ENCODE measurements around the gene ARHGEF25. TPM values are rescaled to one million over a fixed set of nuclear protein-coding genes. Genes with fewer than 3 reads are reported as not detected.
A peak's percentile ranks its signal among the peaks of the same experiment; 100 is the strongest.

ARHGEF25 gene
- total RNA-seq, 1 donor from 2014 or later = 28.7 TPM

DNA sequence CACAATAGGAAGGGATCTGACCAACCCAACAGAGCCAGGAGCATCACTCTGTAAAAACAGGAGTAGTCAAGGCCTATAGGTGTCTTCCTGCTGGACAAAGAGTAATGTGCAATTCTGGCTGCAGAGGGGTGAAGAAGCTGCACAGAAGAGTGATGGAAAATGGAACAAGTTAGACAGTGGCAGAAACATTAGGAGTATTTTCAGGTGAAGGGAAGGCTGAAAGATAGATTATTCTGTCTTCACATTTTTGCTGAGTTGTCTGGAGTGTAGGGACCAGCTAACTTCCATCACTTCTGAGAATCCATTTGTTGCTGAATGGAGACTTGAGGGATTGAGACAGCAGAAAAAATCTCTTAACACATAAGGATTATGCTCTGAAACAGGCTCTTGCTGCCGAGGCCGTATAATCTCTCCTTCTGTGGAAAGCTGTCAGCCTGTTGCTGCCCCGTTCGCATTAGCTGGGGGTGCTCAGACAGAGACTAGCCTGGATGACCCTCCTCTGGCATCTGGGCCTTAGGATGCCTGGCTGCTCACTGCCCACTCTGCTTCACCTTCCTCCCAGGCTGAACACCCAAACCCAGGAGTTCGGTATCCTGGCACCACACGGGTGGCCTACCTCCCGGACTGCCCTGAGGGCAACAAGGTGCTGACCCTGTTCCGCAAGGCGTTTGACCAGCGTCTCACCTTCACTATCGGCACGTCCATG, 3.1 kb upstream of the ARHGEF25 start:
- Histone ChIP-seq H3K36me3 (no peaks in the 10 kb centered on the region), H3K27ac (no peak overlapping the region), H3K9me3 (no peaks in the 10 kb centered on the region), H3K4me3 (no peak overlapping the region), H3K4me1 (peaks cover 46% of the 10 kb centered on the region), H3K27me3 (no peaks in the 10 kb centered on the region)
- TF ChIP-seq, protein P1, sequence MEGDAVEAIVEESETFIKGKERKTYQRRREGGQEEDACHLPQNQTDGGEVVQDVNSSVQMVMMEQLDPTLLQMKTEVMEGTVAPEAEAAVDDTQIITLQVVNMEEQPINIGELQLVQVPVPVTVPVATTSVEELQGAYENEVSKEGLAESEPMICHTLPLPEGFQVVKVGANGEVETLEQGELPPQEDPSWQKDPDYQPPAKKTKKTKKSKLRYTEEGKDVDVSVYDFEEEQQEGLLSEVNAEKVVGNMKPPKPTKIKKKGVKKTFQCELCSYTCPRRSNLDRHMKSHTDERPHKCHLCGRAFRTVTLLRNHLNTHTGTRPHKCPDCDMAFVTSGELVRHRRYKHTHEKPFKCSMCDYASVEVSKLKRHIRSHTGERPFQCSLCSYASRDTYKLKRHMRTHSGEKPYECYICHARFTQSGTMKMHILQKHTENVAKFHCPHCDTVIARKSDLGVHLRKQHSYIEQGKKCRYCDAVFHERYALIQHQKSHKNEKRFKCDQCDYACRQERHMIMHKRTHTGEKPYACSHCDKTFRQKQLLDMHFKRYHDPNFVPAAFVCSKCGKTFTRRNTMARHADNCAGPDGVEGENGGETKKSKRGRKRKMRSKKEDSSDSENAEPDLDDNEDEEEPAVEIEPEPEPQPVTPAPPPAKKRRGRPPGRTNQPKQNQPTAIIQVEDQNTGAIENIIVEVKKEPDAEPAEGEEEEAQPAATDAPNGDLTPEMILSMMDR (IDR thresholded peaks at IDR 0.05) = no peak
- TF ChIP-seq POLR2A (IDR thresholded peaks at IDR 0.05) = no peak
- no peak for TF ChIP-seq POLR2AphosphoS5 (IDR thresholded peaks at IDR 0.05; ENCODE audit: insufficient read depth in 1 of 2, low read depth in 1 of 2)
- DNase-seq (ENCODE audit: extremely low spot score in 2 of 2) = no peak
- intact Hi-C loops (cut with DNase I) = loop anchor here (5.0 kb wide), 1 partner anchor 1989 kb away; the partner anchor contains the start of gene SLC16A7

DNA sequence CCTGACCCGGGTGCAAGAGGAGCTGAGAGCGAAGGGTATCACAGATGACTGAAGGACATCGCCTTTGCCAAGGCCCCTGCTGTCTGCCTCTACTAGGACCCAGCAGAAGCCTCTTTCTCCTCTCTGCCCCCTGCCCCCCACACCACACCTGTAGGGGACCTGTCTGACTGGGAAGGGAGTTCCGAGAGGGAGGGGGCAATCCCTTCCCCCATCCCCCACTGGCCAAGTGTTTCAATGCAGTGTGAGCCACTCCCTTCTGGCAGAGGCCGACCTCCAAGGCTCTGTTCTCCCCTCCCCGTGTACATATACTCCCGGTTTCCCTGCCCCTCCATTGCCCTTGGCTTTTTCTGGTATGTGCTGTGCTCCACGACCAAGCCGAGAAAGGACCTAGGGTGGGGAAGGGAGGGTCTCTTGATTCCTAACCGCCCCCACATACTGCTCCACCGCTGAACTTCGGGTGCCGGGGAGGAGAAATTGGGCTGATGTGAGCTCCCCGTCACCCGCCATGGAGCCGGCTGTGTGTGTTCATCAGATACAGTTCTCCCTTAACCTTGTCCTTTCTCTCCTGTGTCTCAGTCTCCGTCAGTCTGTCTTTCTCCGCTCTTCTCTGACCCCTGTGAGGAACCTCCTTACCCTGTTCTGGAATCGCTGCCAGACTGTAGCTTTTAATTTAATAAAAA, 2.0 kb upstream of the ARHGEF25 start:
- Histone ChIP-seq H3K9me3 (no peaks in the 10 kb centered on the region), H3K4me1 (peaks cover 35% of the 10 kb centered on the region), H3K36me3 (no peaks in the 10 kb centered on the region), H3K4me3 (peak overlapping the region; percentile 62 to 63), H3K27ac (peak overlapping the region; percentile 92), H3K27me3 (no peaks in the 10 kb centered on the region)
- intact Hi-C loops (cut with DNase I) = loop anchor here (5.0 kb wide), 1 partner anchor 1988 kb away; the partner anchor contains the start of gene SLC16A7
- no peak for DNase-seq (ENCODE audit: extremely low spot score in 2 of 2)
- TF ChIP-seq POLR2A (IDR thresholded peaks at IDR 0.05) (no peak), POLR2AphosphoS5 (IDR thresholded peaks at IDR 0.05; ENCODE audit: insufficient read depth in 1 of 2, low read depth in 1 of 2) (no peak)
- TF ChIP-seq, protein P1 (IDR thresholded peaks at IDR 0.05) = no peak

DNA sequence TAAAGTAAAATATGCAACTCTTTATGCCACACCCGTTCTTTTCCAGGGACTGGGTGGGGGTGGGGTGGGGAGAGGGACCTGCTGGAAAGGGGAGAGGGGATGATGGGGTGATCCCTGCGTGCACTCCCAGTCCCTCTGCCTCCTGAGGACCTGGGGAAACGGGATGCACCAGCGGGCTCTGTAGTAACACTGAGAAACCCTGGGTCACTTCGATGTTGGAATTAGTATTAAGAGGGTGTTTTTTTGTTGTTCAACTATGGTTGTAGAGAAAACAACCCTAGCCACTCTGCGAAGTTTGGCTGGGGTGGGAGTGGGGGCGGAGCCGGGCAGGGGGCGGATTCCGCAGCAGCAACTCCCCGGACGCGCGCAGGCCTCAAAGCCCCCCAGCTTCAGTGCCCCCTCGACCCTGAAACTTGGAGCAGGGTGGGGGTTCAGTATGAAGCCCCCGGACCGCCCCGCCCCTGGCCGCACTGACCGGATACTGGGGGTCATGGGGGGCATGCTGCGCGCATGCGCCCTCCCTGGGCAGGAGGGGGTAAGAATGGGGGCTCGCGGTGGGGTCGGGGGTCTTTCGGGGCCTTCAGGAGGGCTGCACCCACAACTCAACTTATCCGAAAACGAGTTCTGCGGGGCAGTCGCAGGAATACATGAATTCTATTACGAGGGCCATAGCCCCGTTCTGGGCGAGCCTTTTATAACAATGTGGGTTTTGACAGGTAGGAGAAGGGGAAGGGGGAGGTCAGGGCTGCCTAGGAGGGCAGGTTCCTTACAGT, 1.3 kb upstream of the ARHGEF25 start:
- no peaks in the 10 kb centered on the region for H3K36me3 ChIP-seq
- H3K4me3 ChIP-seq = peak overlapping the region; percentile 62 to 63
- H3K27ac ChIP-seq = peak overlapping the region; percentile 92
- H3K9me3 ChIP-seq = no peaks in the 10 kb centered on the region
- no peak for DNase-seq (ENCODE audit: extremely low spot score in 2 of 2)
- no peak for TF ChIP-seq POLR2A (IDR thresholded peaks at IDR 0.05)
- no peak for TF ChIP-seq POLR2AphosphoS5 (IDR thresholded peaks at IDR 0.05; ENCODE audit: insufficient read depth in 1 of 2, low read depth in 1 of 2)
- TF ChIP-seq, protein P1 (IDR thresholded peaks at IDR 0.05) = no peak
- H3K27me3 ChIP-seq = no peaks in the 10 kb centered on the region
- intact Hi-C loops (cut with DNase I) = loop anchor here (5.0 kb wide), 1 partner anchor 1987 kb away; the partner anchor contains the start of gene SLC16A7
- H3K4me1 ChIP-seq = peaks cover 28% of the 10 kb centered on the region

DNA sequence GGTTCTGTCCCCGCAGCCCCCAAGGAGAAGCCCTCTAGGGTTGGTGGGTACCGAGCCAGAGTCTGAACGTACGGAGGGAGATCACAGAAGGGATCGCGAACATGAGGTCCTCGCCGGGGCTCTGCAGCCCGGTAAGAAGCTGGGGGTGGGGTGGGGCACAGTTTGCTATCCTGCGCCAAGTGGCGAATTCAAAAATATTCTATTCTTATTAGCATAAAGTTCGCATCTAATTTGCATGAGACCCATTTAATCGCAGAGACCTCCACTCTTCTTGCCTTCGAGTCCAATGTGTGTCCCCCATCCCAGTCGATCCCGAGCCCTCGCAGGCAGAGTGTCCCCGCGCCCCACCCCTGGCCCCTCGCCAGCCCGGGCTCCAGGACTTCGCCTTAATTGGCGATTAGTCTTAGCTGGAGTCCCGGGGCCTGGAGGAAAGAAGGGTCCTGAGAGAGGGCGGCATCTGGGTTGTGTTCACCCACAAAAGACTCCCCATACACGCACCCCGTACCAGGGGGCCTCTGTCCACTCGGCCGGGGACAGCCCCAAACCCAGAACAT, 604 bp upstream of the ARHGEF25 start:
- Histone ChIP-seq H3K9me3 (no peaks in the 10 kb centered on the region), H3K36me3 (peaks cover 0 to 4% of the 10 kb centered on the region in 2 donors), H3K27ac (peak overlapping the region; percentile 92), H3K27me3 (no peaks in the 10 kb centered on the region), H3K4me3 (peak overlapping the region; percentile 62 to 63), H3K4me1 (peaks cover 21% of the 10 kb centered on the region)
- TF ChIP-seq, protein P1 (IDR thresholded peaks at IDR 0.05) = no peak
- TF ChIP-seq POLR2A (IDR thresholded peaks at IDR 0.05) = no peak
- no peak for TF ChIP-seq POLR2AphosphoS5 (IDR thresholded peaks at IDR 0.05; ENCODE audit: insufficient read depth in 1 of 2, low read depth in 1 of 2)
- intact Hi-C loops (cut with DNase I) = no loop called here
- no peak for DNase-seq (ENCODE audit: extremely low spot score in 2 of 2)

Data from vagina (tissue), 2 donors.